ENCODE data around the gene ZNF638.

The ZNF638 gene

GRCh38 chr2:71337776-71338175 is 6.2 kb downstream of the ZNF638 start:
- DNase-seq: no peak

- no peak for DNase-seq
These were observed 8.1 kb downstream of the ZNF638 start for GRCh38 chr2:71339685-71340084.

- no peak for DNase-seq
These were observed 8.6 kb downstream of the ZNF638 start for GRCh38 chr2:71340176-71340575.

- DNase-seq: no peak
These were observed 10.1 kb downstream of the ZNF638 start for GRCh38 chr2:71341645-71342044.

- DNase-seq: no peak
These were observed 14.5 kb downstream of the ZNF638 start for GRCh38 chr2:71346065-71346464.

GRCh38 chr2:71347517-71347916 is 15.9 kb downstream of the ZNF638 start:
- peak; percentile 6 for DNase-seq

- no peak for DNase-seq
These were observed 16.7 kb downstream of the ZNF638 start for GRCh38 chr2:71348302-71348701.

- DNase-seq: no peak
These were observed 21.7 kb downstream of the ZNF638 start for GRCh38 chr2:71353248-71353647.

GRCh38 chr2:71358931-71359671 is 27.5 kb downstream of the ZNF638 start:
- no peak for DNase-seq

GRCh38 chr2:71360434-71360975 is 28.9 kb downstream of the ZNF638 start:
- no peak for DNase-seq

GRCh38 chr2:71361631-71362030 is 30.0 kb downstream of the ZNF638 start:
- no peak for DNase-seq

- no peak for DNase-seq
These were observed 30.9 kb downstream of the ZNF638 start for GRCh38 chr2:71362447-71362846.

- no peak for DNase-seq
These were observed 38.4 kb downstream of the ZNF638 start for GRCh38 chr2:71370015-71370414.

GRCh38 chr2:71372042-71372441 is 40.5 kb downstream of the ZNF638 start:
- DNase-seq: no peak

- no peak for DNase-seq
These were observed 47.5 kb downstream of the ZNF638 start for GRCh38 chr2:71379086-71379485.

- DNase-seq: no peak
These were observed 49.1 kb downstream of the ZNF638 start for GRCh38 chr2:71380665-71381064.

GRCh38 chr2:71385012-71385411 is 53.4 kb downstream of the ZNF638 start:
- no peak for DNase-seq

- no peak for DNase-seq
These were observed 56.6 kb downstream of the ZNF638 start for GRCh38 chr2:71388214-71388613.

GRCh38 chr2:71389384-71390072 is 57.9 kb downstream of the ZNF638 start:
- no peak for DNase-seq

GRCh38 chr2:71393216-71393615 is 61.6 kb downstream of the ZNF638 start:
- DNase-seq: no peak

GRCh38 chr2:71395471-71395870 is 63.9 kb downstream of the ZNF638 start:
- DNase-seq: no peak

- DNase-seq: no peak
These were observed 70.8 kb downstream of the ZNF638 start for GRCh38 chr2:71402427-71402826.

GRCh38 chr2:71409611-71410010 is 78.0 kb downstream of the ZNF638 start:
- no peak for DNase-seq

GRCh38 chr2:71410696-71411095 is 79.1 kb downstream of the ZNF638 start:
- DNase-seq: no peak

Measured in KG1 (cell line).